Stimulated activated CD8-positive, alpha-beta memory T cell treated with anti-CD3 and anti-CD28 coated beads, Interleukin-7, amount 100 ng/mL, for 4 hours (primary cell): ENCODE data around the gene MRNIP.
"Not testable (repeated sequence)": the region's sequence is repeated elsewhere in the genome, so short reads cannot be mapped to it uniquely, and the experiment has no call there.

Source experiments
- DNase-seq, 2 donors: peaks; one replicate each; pipeline ENCODE4 v3.0.0-alpha.2; 2020; ENCODE audit warnings: low read depth in 2 of 2

Gene MRNIP

DNA sequence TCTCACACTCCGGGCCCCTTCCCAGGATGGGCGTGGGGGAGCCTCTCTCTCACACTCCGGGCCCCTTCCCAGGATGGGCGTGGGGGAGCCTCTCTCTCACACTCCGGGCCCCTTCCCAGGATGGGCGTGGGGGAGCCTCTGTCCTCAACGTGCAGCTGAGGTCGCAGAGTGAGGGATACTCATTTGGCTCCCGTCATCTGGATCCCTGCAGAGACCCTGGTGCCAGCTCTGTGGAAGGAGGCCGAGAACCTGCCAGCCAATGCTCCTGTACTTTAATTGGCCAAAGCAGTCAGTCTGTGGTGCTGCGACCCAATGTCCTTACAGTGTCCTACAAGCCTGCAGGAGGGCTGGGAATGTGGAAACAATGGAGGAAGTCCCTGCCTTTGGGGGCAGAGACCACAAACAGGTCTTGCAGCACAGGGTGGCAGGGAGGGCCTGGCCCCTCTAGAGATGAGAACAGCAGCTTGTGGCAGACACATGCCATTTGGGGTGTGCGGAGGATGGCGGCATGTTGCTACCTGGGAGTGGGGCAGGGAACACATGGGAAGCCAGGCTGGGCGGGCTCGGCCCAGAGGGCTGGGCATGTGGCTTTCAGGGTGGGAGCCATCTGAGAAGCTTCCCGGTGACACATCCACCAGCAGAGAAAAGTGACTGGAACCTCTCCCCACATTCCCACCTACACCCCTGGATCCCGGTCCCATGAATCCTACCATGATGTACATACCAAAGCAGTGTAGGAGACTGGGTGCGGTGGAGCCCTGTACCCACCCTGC is 13.6 kb upstream of the MRNIP start:
- DNase-seq: no peak

- not testable (repeated sequence) for DNase-seq
Observed at GRCh38 chr5:179871533-179871932, 12.9 kb upstream of the MRNIP start.

GRCh38 chr5:179870952-179871351 is 12.3 kb upstream of the MRNIP start:
- no peak for DNase-seq

DNA sequence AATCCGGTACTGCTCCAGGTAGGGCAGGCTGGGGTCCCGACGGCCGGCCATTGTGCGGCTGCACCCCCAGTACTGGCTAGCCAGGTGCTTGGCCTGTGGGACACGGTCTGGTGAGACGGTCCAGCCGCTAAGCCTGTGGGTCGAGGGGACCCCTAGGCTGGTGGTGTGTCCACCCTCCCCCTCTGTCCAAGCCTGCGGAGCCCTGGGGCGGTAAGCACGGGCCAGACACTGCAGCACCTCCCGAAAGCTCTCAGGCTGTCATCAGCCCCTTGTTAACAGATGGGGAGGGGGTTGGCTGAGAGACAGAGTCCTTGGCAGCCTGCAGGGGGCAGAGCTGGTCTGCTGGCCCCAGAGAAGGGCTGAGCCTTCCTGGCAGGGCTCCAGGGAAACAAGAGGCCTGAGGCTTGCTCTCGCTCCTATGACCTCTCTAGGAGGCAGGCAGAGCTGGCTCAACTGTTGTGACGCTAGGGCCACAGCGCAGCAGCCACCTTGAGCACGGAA is 11.8 kb upstream of the MRNIP start:
- no peak for DNase-seq

DNA sequence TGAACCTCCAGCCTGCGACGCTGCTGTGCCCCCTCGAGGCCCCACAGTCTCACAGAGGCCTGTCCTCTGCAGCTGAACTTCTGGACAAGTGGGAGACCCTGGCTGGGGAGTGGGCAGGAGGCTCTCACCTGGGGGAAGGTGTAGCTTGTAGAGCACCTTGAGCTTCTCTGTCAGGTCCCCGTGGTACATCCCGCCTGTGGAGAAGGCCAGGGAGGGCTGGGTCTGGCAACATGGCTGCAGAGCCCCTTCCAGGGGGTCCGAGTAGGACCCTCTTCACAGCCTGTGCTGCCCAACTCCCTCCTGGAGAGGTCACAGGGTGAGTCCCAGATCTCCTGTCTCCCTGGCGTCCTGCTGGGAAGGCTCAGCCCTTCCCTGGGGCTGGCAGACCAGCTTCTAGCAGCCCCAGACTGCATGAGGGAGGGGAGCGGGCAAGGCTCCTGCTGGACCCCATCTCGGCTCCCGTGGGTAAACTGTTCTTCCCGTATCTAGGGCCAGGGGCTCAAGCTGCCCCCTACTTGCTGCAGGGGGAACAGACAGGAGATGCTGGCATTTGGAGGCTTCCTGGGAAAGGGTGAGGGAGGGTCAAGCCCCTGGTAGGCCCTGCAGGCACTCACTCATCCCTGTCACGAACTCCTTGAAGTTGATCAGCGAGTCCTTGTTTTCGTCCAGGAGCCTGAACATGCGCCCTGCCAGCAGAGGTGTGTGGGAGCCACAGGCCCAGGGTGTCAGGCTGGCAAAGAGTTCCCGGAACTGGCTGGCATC is 11.2 kb upstream of the MRNIP start:
- no peak for DNase-seq

- DNase-seq: no peak
Observed at GRCh38 chr5:179869101-179869500, 10.5 kb upstream of the MRNIP start.

DNA sequence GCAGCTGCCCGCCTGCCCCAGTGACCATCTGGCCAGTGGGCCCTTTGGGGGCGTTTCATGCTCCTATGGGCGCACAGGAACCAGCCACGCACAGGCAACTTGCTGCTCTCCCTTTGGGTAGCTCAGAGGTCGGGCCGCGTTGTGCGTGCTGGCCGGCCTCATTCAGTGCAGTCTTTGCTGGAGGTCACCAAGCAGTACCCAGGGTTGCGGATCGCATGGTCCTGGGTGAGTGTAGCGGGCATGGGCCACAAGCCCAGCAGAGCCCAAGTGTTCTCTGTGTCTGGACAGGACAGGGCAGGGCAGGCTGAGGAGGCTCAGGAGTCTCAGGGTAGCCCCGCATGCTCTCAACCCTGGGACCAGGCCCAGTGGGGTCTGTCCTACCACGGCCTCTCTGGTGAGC is 9.9 kb upstream of the MRNIP start:
- DNase-seq: no peak

GRCh38 chr5:179867476-179867875 is 8.9 kb upstream of the MRNIP start:
- DNase-seq: no peak

DNA sequence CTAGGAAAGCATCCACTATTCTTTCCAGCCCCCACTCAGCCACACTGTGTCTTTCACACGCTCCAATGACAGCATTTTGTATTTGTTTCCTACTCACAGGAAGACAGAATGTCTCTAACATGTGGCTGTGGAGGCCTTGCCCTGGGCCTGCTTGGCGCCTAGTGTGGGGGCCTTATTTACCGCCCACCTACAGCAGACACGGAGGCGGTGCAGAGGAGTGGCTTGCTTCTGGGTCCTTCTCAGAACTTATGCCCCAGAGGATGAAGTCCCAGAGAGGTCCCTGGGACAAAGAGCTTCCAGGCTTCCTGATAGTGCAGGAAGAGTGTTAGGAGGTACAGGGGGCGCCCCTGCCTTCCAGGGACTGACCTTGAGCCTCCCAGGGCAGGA is 8.5 kb upstream of the MRNIP start:
- no peak for DNase-seq

- DNase-seq: no peak
Observed at GRCh38 chr5:179866241-179867078, 7.8 kb upstream of the MRNIP start.

DNA sequence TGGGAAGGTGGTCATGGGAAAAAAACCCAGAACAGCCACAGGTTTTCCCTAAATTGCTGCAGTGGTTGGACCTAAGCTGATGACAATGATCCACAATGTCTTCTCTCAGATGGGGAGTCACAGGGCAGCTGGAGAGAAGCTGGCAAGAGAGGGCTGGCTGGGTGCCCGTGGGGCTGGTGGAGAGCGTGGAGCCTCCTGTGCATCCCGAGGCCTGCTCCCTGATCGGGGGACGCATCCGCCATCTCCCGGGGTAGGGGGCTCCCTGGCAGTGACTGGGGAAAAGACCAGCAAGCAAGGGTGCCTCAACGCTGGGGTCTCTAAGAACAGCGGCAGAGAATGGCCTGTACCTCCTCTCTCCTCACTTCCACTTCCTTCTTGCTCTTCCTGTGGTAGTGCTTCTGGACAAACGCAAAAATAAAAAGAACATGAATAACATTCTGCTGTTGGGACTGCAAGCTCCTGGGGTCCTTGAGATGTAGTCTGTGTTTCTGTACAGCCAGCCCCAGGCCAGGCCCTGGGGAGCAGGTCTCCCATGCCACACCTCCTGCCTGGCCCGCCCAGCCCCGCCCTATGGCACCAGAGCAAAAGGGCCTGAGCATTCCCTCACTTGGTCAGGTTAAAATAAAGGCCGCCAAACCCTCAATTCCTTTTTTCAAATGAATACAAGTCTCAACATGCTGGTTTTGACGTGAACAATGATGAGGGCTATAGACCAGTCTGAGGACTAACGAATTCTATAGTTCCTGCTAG is 7.0 kb upstream of the MRNIP start:
- no peak for DNase-seq

GRCh38 chr5:179864686-179865085 is 6.1 kb upstream of the MRNIP start:
- no peak for DNase-seq

DNA sequence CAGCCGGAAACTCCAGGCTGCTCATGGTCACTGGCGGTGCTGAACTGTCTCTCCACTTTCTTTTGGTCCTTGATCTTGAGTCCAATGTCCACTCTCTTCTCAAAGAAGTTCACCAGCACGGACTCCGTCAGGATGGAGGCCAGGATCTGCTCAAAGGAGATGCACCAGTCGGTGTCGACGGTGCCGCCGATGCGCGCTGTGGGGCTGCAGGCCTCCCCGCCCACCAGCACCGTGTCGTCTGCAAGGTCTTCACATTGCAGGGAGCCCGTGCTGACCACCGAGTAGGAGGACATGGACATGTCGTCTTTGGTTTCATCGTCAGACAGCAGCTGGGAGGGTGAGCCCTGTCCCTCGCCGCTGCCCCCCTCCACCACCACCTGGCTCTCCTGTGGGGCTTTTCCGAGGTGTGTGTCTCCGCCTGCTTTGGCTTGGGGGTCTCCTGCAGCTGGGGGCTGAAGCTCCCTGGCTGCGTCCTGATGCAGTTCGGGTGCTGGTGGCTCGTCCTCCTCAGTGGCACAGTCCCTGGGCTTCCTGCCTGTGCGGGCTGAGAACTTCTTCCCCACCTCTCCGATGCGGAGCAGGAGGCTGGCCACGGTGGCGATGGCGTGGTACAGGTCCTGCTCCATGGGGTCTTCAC is 5.0 kb upstream of the MRNIP start:
- DNase-seq: no peak

DNA sequence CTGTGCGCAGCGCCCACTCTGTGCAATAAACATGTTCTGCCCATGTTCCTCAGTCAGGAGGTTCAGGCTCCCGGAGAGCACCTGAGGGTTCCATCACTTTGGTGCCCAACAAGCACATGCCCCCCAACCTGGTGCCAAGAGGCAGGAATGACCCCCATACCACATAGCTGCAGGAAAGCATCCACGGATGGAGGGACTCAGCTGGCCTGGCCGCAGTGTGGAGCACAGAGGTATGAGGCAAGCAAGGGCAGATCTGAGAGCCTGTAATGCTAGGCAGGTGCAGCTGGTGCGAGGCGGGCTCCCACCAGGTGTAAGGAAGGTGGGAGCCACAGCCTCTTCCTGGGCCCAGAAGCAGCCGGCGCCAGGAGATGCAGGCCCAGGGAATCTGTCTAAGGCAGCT is 4.3 kb upstream of the MRNIP start:
- DNase-seq: no peak

GRCh38 chr5:179862296-179862695 is 3.7 kb upstream of the MRNIP start:
- no peak for DNase-seq

GRCh38 chr5:179860301-179860700 is 1.7 kb upstream of the MRNIP start:
- no peak for DNase-seq

- DNase-seq: peak; percentile 45 to 51
Observed at GRCh38 chr5:179858241-179858585, 404 bp downstream of the MRNIP start.

GRCh38 chr5:179854356-179854755 is 4.3 kb downstream of the MRNIP start:
- no peak for DNase-seq

- no peak for DNase-seq
Observed at GRCh38 chr5:179852993-179853547, 5.5 kb downstream of the MRNIP start.

DNA sequence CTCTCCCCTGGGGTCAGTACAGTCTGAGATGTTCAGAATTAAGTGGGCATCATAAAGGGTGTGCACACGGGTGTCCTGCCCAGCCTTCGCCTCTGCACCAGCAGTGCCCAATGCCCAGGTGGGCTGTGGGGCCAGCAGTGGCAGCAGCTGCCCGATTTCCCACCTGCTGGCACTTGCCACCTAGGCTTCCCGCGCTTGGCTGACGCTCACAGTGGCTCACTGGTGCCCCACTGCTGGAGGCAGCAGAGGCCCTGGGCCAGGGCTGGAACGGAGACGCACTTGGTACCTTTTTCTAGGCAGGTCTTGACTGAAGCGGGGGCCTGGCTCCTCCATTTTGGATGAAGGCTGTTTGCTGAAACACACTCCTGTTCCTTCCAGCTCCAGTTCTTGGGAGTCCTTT is 17.0 kb downstream of the MRNIP start:
- DNase-seq: no peak

GRCh38 chr5:179840766-179841165 is 17.9 kb downstream of the MRNIP start:
- no peak for DNase-seq
